T-helper 2 cell (primary cell): ENCODE data around the gene IFNL4.
"Not testable (repeated sequence)": the region's sequence is repeated elsewhere in the genome, so short reads cannot be mapped to it uniquely, and the experiment has no call there.

Experiments
- DNase-seq, 5 experiments: peaks; one replicate each; pipeline versions ENCODE4 v3.0.0 to v3.0.0-alpha.2; 2012 to 2022

IFNL4 gene

GRCh38 chr19:39219108-39219507 lies 29.5 kb downstream of the IFNL4 start:
- not testable (repeated sequence) for DNase-seq

- DNase-seq = no peak
These were observed 30.2 kb downstream of the IFNL4 start for GRCh38 chr19:39218230-39219007.

- no peak for DNase-seq
These were observed 31.6 kb downstream of the IFNL4 start for GRCh38 chr19:39217094-39217493.

GRCh38 chr19:39215323-39215722 lies 33.3 kb downstream of the IFNL4 start:
- DNase-seq = not testable (repeated sequence)

- DNase-seq = peak in 4 of 5 experiments; percentile 22 to 66 (median 36)
These were observed 36.3 kb downstream of the IFNL4 start for GRCh38 chr19:39212375-39212742.

GRCh38 chr19:39211731-39212374 lies 36.8 kb downstream of the IFNL4 start:
- no peak for DNase-seq

- DNase-seq = no peak
These were observed 39.5 kb downstream of the IFNL4 start for GRCh38 chr19:39209196-39209595.

GRCh38 chr19:39208175-39208795 lies 40.4 kb downstream of the IFNL4 start:
- DNase-seq = no peak

- no peak for DNase-seq
These were observed 41.3 kb downstream of the IFNL4 start for GRCh38 chr19:39207293-39207836.

GRCh38 chr19:39206122-39206521 lies 42.5 kb downstream of the IFNL4 start:
- DNase-seq = no peak

- no peak for DNase-seq
These were observed 43.2 kb downstream of the IFNL4 start for GRCh38 chr19:39205449-39205764.

GRCh38 chr19:39203372-39204341 lies 45.0 kb downstream of the IFNL4 start, which contains the start of gene SYCN:
TSS of gene SYCN (minus strand) at chr19:39204263. CDS start at chr19:39204254, 9 bp downstream.
- no peak for DNase-seq

- no peak for DNase-seq
These were observed 45.7 kb downstream of the IFNL4 start for GRCh38 chr19:39202998-39203355.

GRCh38 chr19:39200803-39201115 lies 47.9 kb downstream of the IFNL4 start:
- DNase-seq = no peak

GRCh38 chr19:39200066-39200802 lies 48.4 kb downstream of the IFNL4 start:
- no peak for DNase-seq

GRCh38 chr19:39199025-39199424 lies 49.6 kb downstream of the IFNL4 start:
- no peak for DNase-seq

GRCh38 chr19:39197808-39198207 lies 50.8 kb downstream of the IFNL4 start:
- DNase-seq = no peak

GRCh38 chr19:39196860-39197562 lies 51.6 kb downstream of the IFNL4 start, which contains the start of gene NCCRP1:
TSS of gene NCCRP1 (plus strand) at chr19:39196964. CDS start at chr19:39196983, 19 bp downstream.
- DNase-seq = no peak

- no peak for DNase-seq
These were observed 52.3 kb downstream of the IFNL4 start for GRCh38 chr19:39196320-39196719.
